GM18861 (cell line): ENCODE measurements around the gene CARD16.
"Not testable (repeated sequence)": the region's sequence is repeated elsewhere in the genome, so short reads cannot be mapped to it uniquely, and the experiment has no call there.

Source experiments
- ATAC-seq: cut with Tn5 transposase; IDR thresholded peaks from one replicate; pipeline ENCODE4 v1.9.1; 2021; ENCODE audit not compliant: unreplicated experiment

CARD16 gene

DNA sequence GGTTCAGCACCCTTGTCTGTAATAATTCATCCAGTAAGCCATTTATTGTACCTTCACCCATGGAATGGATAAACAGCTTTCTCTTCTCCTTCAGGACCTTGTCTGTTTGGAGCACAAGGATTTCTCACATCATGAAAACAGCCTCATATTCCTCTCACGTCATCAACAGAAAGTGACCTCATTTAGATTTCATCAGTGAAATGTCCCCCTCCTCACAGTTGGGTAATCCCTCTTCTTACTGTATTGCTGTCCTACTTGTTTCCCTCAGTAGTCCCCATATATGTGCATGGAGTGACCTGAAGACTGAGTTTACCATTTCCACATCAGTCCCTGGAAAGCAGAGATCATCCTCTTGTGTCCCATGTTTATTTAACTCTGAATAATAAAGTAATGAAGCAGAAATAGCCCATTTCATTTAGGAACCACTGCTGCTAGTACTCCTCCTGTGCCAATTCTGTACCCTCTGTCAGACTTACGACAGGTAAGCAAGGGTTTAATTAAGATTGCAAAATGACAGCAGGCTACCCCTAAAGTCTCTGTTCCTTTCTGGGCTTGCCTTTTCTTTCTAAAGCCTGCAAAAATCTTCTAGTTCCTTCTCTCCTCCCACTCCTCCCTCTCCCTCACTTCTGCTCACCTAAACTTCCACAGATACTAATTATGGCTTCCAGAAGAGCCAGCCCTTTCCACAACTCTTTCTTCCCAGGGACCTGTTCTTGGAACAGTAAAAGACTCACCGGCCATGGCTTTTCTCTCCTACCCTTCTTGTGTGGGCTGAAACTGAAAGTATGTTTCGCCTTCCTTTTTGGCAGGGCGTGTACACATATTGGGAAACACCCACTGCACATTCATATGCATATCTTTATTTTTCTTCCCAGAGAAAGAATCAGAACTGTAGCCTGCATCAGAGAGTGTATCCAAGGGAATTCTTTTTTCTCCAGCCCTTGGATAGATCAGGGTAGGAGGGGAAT is at the start of gene CARD16:
Gene CARD16, minus strand, starts transcription at position 779 of the 968 bp plus-strand sequence. Its CDS starts 38 bp downstream, at position 741.
- ATAC-seq, result peak; percentile 98

- no peak for ATAC-seq
Measured at GRCh38 chr11:105092256-105093239, 47.4 kb upstream of the CARD16 start.

DNA sequence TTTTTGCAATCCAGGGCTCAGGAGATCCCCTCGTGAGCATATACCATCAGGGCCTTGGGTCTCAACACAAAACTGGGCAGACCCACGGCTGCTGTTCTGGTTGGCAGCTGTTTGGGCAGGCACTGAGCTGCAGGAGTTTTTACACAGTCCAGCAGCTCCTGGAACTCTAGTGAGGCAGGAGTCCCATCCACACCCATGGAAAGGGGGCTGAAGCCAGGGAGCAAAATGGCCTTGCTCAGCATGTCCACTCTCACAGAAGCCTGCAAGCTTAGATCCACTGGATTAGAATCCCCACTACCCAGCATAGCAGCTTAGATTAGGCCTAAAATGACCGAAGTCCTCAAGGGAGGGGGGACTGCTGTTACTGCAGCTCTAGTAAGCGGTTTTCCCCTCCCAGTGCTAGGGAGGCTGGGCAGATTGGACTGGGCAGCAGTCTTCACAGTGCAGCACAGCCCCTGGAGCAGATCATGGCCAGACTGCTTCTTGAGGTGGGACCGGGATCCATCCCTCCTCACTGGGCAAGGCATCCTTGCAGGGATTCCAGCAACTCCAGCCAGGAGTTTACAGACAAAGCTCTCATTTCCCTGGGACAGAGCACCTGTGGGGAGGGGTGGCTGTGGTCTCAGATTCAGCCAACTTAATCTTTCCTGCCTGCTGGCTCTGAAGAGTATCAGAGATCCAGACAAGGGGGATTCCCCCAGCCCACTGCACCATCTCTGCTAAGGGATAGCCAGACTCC is 36.4 kb upstream of the CARD16 start:
- no peak for ATAC-seq

DNA sequence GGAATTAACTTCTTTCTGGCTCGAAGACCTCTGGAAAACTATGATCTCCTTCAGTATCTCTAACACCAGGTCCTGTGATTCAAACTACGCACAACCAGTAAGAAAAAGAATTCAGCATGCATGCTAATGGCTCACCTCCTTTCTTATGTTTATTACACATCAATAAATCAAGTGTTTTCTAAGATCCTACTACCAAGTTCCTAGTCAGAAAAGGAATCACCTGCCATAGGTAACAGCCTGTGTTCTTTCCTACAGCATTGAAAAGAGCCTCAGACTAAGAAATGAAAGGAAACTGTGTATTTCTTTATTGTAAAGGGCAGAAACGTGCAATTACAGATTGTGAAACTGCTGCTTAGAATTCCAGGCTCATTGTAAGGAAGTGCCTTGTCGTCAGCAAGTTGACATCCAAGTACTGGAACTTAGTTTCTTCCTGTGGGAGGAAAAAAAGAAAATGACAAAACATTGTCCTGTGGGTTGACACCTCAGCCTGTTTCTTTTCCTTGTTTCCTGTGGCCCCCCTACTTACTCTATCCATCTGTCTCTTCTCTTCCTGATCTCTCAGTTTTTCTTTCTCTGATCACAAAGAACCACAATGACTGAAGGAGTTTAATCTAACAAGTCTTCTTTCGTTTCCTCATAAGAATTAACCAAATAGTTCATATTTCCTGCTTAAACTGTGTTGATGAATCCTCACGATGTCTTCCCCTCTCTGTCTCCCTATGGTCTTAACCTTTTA is 35.2 kb upstream of the CARD16 start:
- ATAC-seq, result not testable (repeated sequence)

DNA sequence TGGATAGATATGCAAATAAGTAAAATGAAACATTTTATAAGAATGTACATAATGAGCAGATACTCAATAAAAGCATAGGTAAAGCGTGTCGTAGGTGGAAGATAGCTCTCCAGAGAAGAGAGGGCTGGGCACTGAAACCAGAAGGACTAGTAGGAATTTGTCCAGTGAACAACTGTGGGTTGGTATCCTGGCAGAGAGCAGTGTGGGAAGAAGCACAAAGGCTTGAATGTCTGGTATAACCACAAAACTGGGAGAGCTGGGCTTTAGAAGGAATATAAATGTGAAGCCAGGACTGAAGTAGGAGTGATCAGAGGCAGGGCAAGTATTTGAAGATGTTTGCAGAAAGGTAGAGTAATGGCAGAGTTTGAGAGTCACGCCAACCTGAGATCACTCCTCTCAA is 33.1 kb upstream of the CARD16 start:
- no peak for ATAC-seq

GRCh38 chr11:105077141-105077790 is 32.1 kb upstream of the CARD16 start:
- ATAC-seq, result not testable (repeated sequence)

DNA sequence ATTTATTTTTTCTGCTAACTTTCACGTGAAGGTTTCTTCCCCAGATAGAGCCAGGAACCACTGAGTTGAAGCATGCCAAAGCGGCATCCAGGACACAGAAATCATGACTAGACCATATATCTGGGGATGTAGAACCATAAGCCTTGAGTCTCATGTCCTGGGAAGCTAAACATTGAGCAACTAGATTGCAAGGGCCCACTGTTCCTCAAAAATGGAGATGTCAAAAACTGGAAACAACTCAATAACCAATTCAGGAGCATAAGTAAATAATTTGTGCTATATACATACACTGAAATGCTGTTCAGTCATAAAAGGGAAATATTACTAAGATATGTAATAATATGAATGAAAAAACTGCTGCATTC is 29.0 kb upstream of the CARD16 start:
- ATAC-seq, result no peak

- no peak for ATAC-seq
Measured at GRCh38 chr11:105073456-105074165, 28.5 kb upstream of the CARD16 start.

DNA sequence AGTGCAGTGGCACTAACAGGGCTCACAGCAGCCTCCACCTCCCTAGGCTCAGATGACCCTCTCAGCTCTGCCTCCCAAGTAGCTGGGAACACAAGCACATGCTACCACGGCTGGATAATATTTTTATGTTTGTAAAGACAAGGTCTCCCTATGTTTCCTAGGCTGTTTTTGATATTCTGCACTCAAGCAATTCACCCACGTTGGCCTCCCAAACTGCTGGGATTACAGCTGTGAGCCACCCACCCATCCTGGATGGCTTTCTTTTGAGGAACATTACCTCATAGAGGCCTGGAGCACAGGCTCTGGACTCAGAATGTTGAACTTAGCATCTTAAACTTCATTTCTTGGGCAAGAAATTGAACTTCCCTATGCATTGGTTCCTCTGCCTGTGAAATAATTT is 26.9 kb upstream of the CARD16 start:
- not testable (repeated sequence) for ATAC-seq

GRCh38 chr11:105071089-105071732 is 26.1 kb upstream of the CARD16 start:
- ATAC-seq, result no peak

DNA sequence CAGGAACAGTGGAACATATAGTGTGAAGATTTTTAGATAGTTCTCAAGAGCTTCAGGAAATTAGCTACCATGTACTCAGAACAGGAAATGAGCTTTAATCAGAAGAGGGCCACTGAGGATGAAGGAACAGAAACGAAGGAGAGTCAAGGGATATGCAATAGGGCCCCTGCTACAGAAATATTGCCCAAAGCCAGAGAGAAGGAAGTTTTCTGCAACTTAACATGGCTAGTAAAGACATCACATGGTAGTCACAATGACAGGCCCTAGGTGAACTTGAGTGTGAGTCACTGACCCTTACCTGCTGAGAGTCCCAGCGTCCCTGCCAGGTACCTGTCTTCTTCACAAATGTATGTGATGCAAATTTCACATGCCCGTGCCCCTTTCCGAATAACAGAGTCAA is 25.2 kb upstream of the CARD16 start:
- no peak for ATAC-seq

- not testable (repeated sequence) for ATAC-seq
Measured at GRCh38 chr11:105069749-105070148, 24.6 kb upstream of the CARD16 start.

- not testable (repeated sequence) for ATAC-seq
Measured at GRCh38 chr11:105063245-105063941, 18.3 kb upstream of the CARD16 start.

DNA sequence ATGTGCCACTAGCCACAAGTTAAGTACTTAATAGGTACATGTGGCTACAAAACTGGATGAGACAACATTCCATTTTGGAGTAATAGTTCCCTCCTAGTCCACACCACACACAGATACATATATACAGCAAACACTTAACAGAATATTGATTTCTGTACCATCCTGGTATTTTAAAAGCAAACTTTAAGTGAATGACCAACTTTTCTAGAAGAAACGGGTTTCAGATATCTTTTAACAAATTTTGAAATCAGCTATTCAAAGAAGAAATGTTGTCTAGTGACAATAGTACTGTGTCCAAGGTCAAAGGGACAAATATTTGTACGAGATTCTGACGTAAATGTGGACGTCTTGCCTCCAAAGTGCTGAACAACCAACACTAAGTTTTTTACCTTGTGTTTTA is 12.3 kb upstream of the CARD16 start:
- no peak for ATAC-seq

DNA sequence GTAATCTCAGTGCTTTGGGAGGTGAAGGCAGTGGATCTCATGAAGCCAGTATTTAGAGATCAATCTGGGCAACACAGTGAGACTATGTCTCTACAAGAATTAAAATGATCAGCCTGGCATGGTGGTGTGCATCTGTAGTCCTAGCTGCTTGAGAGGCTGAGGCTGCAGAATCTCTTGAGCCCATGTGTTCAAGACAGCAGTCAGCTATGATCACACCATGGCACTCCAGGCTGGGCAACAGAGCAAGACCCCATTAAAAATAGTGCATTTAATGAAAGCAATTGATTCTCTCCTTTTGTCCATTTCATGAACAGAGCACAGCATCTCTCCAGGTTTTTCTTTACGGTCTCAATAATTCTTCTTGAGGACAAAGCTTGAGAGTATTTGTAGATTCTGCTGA is 11.3 kb upstream of the CARD16 start:
- ATAC-seq, result no peak

GRCh38 chr11:105054723-105055493 is 9.8 kb upstream of the CARD16 start:
- ATAC-seq, result no peak

GRCh38 chr11:105052487-105052886 is 7.4 kb upstream of the CARD16 start:
- ATAC-seq, result no peak
